ENCODE data around the gene CARMIL3.

Gene CARMIL3

DNA sequence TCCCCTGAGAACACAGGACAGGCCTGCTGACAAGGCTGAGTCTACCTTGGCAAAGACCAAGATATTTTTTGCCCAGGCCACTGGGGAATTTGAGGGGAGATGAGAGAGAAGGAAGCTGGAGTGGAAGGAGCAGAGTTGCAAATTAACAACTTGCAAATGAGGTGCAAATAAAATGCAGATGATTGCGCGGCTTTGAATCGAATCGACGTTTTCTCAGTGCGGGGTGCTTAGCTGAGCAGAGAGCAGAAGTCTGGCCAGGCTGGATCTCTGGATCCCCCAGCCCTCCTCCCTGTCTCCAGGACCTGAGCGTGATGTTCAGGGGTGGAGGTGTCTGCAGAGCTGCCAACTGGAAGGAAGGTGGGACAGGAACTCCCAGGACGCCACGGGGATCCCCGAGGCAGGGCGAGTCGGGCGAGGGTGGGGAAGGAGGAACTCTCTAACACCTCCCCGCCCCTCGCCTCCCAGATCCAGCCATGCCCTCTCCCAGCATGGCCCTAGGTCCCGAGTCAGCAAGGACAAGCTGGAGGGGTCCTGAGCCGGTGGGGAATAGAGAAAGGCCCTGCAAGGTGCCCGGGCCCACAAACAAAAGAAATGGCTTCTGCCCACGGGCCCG is 527 bp upstream of the CARMIL3 start:
- TF ChIP-seq ZNF70 (CRISPR knock-in tag; IDR thresholded peaks at IDR 0.05) (no peak), ZFP30 (CRISPR knock-in tag; IDR thresholded peaks at IDR 0.05) (no peak), PPARA (CRISPR knock-in tag; IDR thresholded peaks at IDR 0.05; ENCODE audit: borderline replicate concordance) (no peak), SNAI2 (CRISPR knock-in tag; IDR thresholded peaks at IDR 0.05) (no peak), RARB (CRISPR knock-in tag; IDR thresholded peaks at IDR 0.05) (no peak), BACH2 (CRISPR knock-in tag; IDR thresholded peaks at IDR 0.05; ENCODE audit: borderline replicate concordance) (no peak), CSDC2 (CRISPR knock-in tag; IDR thresholded peaks at IDR 0.05) (no peak), TCF4 (CRISPR knock-in tag; IDR thresholded peaks at IDR 0.05; ENCODE audit: borderline replicate concordance) (no peak), ZNF8 (CRISPR knock-in tag; IDR thresholded peaks at IDR 0.05) (no peak), OSR1 (CRISPR knock-in tag; IDR thresholded peaks at IDR 0.05) (no peak), GLIS3 (CRISPR knock-in tag; IDR thresholded peaks at IDR 0.05) (no peak)
- TF ChIP-seq, protein P1, sequence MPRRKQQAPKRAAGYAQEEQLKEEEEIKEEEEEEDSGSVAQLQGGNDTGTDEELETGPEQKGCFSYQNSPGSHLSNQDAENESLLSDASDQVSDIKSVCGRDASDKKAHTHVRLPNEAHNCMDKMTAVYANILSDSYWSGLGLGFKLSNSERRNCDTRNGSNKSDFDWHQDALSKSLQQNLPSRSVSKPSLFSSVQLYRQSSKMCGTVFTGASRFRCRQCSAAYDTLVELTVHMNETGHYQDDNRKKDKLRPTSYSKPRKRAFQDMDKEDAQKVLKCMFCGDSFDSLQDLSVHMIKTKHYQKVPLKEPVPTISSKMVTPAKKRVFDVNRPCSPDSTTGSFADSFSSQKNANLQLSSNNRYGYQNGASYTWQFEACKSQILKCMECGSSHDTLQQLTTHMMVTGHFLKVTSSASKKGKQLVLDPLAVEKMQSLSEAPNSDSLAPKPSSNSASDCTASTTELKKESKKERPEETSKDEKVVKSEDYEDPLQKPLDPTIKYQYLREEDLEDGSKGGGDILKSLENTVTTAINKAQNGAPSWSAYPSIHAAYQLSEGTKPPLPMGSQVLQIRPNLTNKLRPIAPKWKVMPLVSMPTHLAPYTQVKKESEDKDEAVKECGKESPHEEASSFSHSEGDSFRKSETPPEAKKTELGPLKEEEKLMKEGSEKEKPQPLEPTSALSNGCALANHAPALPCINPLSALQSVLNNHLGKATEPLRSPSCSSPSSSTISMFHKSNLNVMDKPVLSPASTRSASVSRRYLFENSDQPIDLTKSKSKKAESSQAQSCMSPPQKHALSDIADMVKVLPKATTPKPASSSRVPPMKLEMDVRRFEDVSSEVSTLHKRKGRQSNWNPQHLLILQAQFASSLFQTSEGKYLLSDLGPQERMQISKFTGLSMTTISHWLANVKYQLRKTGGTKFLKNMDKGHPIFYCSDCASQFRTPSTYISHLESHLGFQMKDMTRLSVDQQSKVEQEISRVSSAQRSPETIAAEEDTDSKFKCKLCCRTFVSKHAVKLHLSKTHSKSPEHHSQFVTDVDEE (CRISPR knock-in tag; IDR thresholded peaks at IDR 0.05), result no peak
- TF ChIP-seq, protein P2, sequence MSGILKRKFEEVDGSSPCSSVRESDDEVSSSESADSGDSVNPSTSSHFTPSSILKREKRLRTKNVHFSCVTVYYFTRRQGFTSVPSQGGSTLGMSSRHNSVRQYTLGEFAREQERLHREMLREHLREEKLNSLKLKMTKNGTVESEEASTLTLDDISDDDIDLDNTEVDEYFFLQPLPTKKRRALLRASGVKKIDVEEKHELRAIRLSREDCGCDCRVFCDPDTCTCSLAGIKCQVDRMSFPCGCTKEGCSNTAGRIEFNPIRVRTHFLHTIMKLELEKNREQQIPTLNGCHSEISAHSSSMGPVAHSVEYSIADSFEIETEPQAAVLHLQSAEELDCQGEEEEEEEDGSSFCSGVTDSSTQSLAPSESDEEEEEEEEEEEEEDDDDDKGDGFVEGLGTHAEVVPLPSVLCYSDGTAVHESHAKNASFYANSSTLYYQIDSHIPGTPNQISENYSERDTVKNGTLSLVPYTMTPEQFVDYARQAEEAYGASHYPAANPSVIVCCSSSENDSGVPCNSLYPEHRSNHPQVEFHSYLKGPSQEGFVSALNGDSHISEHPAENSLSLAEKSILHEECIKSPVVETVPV (CRISPR knock-in tag; IDR thresholded peaks at IDR 0.05), result no peak
- ATAC-seq, result peak; percentile 6; the same call in 2 of the 3 replicates

DNA sequence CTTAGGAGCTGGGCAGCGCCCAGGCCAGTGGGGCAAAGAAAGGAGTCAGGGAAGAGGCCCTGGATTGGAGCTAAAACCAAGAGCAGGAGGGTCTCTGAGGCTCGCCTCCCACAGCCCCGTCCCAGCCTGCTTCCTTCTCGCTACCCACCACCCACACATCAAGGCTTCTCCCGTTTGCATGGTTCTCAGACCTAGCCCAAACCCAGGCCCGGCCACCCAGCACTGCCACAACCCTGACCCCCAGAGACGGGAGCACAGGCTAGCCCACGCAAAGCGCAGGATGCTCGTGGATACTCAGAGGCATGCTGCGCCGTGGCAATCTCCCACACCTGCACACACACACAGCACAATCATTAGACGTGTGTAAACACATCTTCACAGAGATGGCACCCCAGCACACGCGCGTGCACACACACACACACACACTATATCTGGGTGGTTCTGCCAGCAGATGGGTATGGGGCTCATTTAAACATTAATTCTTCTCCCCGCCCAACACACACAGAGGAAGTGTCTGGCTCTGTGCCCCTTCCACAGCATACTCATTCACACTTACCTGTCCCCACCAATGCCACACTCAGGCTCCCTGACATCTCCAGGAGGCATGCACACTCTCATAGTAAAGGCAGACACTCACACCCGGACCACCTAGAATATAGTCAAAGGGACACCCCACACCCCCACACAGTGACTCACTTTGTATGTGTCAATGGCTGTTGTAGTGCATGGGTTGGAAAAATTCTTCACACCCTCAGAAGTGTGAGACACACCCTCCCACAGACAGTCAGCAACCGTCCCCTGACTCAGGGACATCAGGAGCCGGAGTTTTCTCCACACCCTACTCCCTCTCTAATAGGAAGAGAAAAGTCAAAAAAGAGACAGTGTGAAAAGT is 1.1 kb downstream of the CARMIL3 start:
- ATAC-seq, result no peak
- TF ChIP-seq, protein P3, sequence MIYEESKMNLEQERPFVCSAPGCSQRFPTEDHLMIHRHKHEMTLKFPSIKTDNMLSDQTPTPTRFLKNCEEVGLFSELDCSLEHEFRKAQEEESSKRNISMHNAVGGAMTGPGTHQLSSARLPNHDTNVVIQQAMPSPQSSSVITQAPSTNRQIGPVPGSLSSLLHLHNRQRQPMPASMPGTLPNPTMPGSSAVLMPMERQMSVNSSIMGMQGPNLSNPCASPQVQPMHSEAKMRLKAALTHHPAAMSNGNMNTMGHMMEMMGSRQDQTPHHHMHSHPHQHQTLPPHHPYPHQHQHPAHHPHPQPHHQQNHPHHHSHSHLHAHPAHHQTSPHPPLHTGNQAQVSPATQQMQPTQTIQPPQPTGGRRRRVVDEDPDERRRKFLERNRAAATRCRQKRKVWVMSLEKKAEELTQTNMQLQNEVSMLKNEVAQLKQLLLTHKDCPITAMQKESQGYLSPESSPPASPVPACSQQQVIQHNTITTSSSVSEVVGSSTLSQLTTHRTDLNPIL (CRISPR knock-in tag; IDR thresholded peaks at IDR 0.05; ENCODE audit: low read depth), result no peak
- no peak for TF ChIP-seq ISL1 (CRISPR knock-in tag; IDR thresholded peaks at IDR 0.05)
- no peak for TF ChIP-seq SNAI2 (CRISPR knock-in tag; IDR thresholded peaks at IDR 0.05)
- TF ChIP-seq, protein P4, sequence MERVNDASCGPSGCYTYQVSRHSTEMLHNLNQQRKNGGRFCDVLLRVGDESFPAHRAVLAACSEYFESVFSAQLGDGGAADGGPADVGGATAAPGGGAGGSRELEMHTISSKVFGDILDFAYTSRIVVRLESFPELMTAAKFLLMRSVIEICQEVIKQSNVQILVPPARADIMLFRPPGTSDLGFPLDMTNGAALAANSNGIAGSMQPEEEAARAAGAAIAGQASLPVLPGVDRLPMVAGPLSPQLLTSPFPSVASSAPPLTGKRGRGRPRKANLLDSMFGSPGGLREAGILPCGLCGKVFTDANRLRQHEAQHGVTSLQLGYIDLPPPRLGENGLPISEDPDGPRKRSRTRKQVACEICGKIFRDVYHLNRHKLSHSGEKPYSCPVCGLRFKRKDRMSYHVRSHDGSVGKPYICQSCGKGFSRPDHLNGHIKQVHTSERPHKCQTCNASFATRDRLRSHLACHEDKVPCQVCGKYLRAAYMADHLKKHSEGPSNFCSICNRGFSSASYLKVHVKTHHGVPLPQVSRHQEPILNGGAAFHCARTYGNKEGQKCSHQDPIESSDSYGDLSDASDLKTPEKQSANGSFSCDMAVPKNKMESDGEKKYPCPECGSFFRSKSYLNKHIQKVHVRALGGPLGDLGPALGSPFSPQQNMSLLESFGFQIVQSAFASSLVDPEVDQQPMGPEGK (CRISPR knock-in tag; IDR thresholded peaks at IDR 0.05; ENCODE audit: borderline replicate concordance), result no peak
- no peak for TF ChIP-seq BACH2 (CRISPR knock-in tag; IDR thresholded peaks at IDR 0.05; ENCODE audit: borderline replicate concordance)
- TF ChIP-seq, protein P2 (CRISPR knock-in tag; IDR thresholded peaks at IDR 0.05), result no peak
- TF ChIP-seq RARB (CRISPR knock-in tag; IDR thresholded peaks at IDR 0.05), result no peak
- no peak for TF ChIP-seq PPARA (CRISPR knock-in tag; IDR thresholded peaks at IDR 0.05; ENCODE audit: borderline replicate concordance)
- TF ChIP-seq ARNTL (CRISPR knock-in tag; IDR thresholded peaks at IDR 0.05; ENCODE audit: borderline replicate concordance, low read depth), result no peak
- TF ChIP-seq, protein P1 (CRISPR knock-in tag; IDR thresholded peaks at IDR 0.05), result no peak
- TF ChIP-seq ZFP30 (CRISPR knock-in tag; IDR thresholded peaks at IDR 0.05), result no peak
- no peak for TF ChIP-seq ZFP3 (CRISPR knock-in tag; IDR thresholded peaks at IDR 0.05)
- TF ChIP-seq, protein P5, sequence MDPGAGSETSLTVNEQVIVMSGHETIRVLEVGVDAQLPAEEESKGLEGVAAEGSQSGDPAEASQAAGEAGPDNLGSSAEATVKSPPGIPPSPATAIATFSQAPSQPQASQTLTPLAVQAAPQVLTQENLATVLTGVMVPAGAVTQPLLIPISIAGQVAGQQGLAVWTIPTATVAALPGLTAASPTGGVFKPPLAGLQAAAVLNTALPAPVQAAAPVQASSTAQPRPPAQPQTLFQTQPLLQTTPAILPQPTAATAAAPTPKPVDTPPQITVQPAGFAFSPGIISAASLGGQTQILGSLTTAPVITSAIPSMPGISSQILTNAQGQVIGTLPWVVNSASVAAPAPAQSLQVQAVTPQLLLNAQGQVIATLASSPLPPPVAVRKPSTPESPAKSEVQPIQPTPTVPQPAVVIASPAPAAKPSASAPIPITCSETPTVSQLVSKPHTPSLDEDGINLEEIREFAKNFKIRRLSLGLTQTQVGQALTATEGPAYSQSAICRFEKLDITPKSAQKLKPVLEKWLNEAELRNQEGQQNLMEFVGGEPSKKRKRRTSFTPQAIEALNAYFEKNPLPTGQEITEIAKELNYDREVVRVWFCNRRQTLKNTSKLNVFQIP (CRISPR knock-in tag; IDR thresholded peaks at IDR 0.05; ENCODE audit: borderline replicate concordance, low read depth), result no peak
- no peak for TF ChIP-seq CSDC2 (CRISPR knock-in tag; IDR thresholded peaks at IDR 0.05)
- TF ChIP-seq GLIS3 (CRISPR knock-in tag; IDR thresholded peaks at IDR 0.05), result no peak
- no peak for TF ChIP-seq ESRRG (CRISPR knock-in tag; IDR thresholded peaks at IDR 0.05)
- TF ChIP-seq ZNF8 (CRISPR knock-in tag; IDR thresholded peaks at IDR 0.05), result no peak
- no peak for TF ChIP-seq TOX (CRISPR knock-in tag; IDR thresholded peaks at IDR 0.05; ENCODE audit: borderline replicate concordance)
- TF ChIP-seq OSR1 (CRISPR knock-in tag; IDR thresholded peaks at IDR 0.05), result no peak

Measured in SK-N-SH treated with all-trans-retinoic acid at 6 μM for 48 hours (cell line).